Vagina (tissue), 2 donors: Measurements from ENCODE around the gene FKTN. TPM values are rescaled to one million over a fixed set of nuclear protein-coding genes. Genes with fewer than 3 reads are reported as not detected.

ENCODE experiments used
- DNase-seq, 2 donors: peaks; one replicate each; pipeline ENCODE4 v3.0.0-alpha.2; 2017; ENCODE audit errors: extremely low spot score in 2 of 2
- H3K27ac ChIP-seq: fragments of 200-600 bp; sonication (generic); one replicate; pipeline ENCODE4 v1.5.1; 2019
- H3K27me3 ChIP-seq: fragments of 200-600 bp; sonication (generic); one replicate; pipeline ENCODE4 v1.5.1; 2019
- H3K36me3 ChIP-seq, 2 donors: fragments of 200-600 bp; sonication (generic); one replicate each; pipeline ENCODE4 v1.5.1; 2017 to 2019
- H3K4me1 ChIP-seq: fragments of 200-600 bp; sonication (generic); one replicate; pipeline ENCODE4 v1.5.1; 2019
- H3K4me3 ChIP-seq, 2 donors: fragments of 200-600 bp; sonication (generic); 1 replicate in 1 of 2; 2 replicates in 1 of 2; pipeline ENCODE4 v1.5.1; 2016 to 2019
- H3K9me3 ChIP-seq: fragments of 200-600 bp; sonication (generic); one replicate; pipeline ENCODE4 v1.5.1; 2019
- CTCF ChIP-seq, 3 experiments: fragments of 450-650 bp in 2 of 3; fragments of 200-600 bp in 1 of 3; sonication (generic) in 1 of 3; IDR thresholded peaks; one replicate each; pipeline ENCODE4 v1.5.1; 2017 to 2019; ENCODE audit warnings: antibody characterized with exemption in 3 of 3, mild to moderate bottlenecking in 2 of 3, moderate library complexity in 2 of 3
- POLR2A ChIP-seq, 2 donors: fragments of 450-650 bp; IDR thresholded peaks; one replicate each; pipeline ENCODE4 v1.6.1; 2017; ENCODE audit warnings: antibody characterized with exemption in 2 of 2, mild to moderate bottlenecking in 2 of 2, moderate library complexity in 2 of 2
- POLR2AphosphoS5 ChIP-seq, 2 donors: sonication (generic); formaldehyde crosslinking; IDR thresholded peaks; one replicate each; pipeline ENCODE4 v1.9.0; 2017; ENCODE audit warnings: antibody characterized with exemption in 2 of 2, mild to moderate bottlenecking in 2 of 2, low read depth in 1 of 2; ENCODE audit not compliant: insufficient read depth in 1 of 2
- intact Hi-C: fragments of 100-400 bp; cut with DNase I; formaldehyde crosslinking; loops from one replicate; pipeline ENCODE4 v1.15.1; 2023
- total RNA-seq: library from RNA; depleted of rRNA; stranded (reverse); fragments of >200 nt; gene quantifications from one replicate; pipeline ENCODE4 v1.2.3, GENCODE V29; 2016

The FKTN gene
- total RNA-seq, 1 donor from 2014 or later = 5.9 TPM

GRCh38 chr9:105667867-105668266 is 109.9 kb downstream of the FKTN start:
- no peaks in the 10 kb centered on the region for H3K9me3 ChIP-seq
- DNase-seq = peak in 1 of 2 donors; percentile 10
- H3K36me3 ChIP-seq = no peaks in the 10 kb centered on the region
- TF ChIP-seq POLR2A (IDR thresholded peaks at IDR 0.05) (no peak), POLR2AphosphoS5 (IDR thresholded peaks at IDR 0.05; ENCODE audit: insufficient read depth in 1 of 2, low read depth in 1 of 2) (no peak), CTCF (IDR thresholded peaks at IDR 0.05) (no peak)
- H3K4me3 ChIP-seq = no peak overlapping the region
- no peaks in the 10 kb centered on the region for H3K4me1 ChIP-seq
- intact Hi-C loops = no loop called here
- H3K27me3 ChIP-seq = no peaks in the 10 kb centered on the region
- H3K27ac ChIP-seq = no peak overlapping the region

- Histone ChIP-seq H3K36me3 (no peaks in the 10 kb centered on the region), H3K9me3 (no peaks in the 10 kb centered on the region), H3K27me3 (no peaks in the 10 kb centered on the region), H3K4me1 (no peaks in the 10 kb centered on the region), H3K4me3 (no peak overlapping the region), H3K27ac (no peak overlapping the region)
- peak in 1 of 2 donors; percentile 25 for DNase-seq
- TF ChIP-seq CTCF (IDR thresholded peaks at IDR 0.05) (no peak), POLR2AphosphoS5 (IDR thresholded peaks at IDR 0.05; ENCODE audit: insufficient read depth in 1 of 2, low read depth in 1 of 2) (no peak), POLR2A (IDR thresholded peaks at IDR 0.05) (no peak)
- intact Hi-C loops = no loop called here
Observed at GRCh38 chr9:105670315-105670714, 112.4 kb downstream of the FKTN start.

GRCh38 chr9:105670775-105671174 is 112.8 kb downstream of the FKTN start:
- Histone ChIP-seq H3K36me3 (no peaks in the 10 kb centered on the region), H3K9me3 (no peaks in the 10 kb centered on the region), H3K27ac (no peak overlapping the region), H3K4me3 (no peak overlapping the region), H3K27me3 (no peaks in the 10 kb centered on the region), H3K4me1 (no peaks in the 10 kb centered on the region)
- peak in 1 of 2 donors; percentile 8 for DNase-seq
- no peak for TF ChIP-seq POLR2A (IDR thresholded peaks at IDR 0.05)
- no peak for TF ChIP-seq CTCF (IDR thresholded peaks at IDR 0.05)
- no peak for TF ChIP-seq POLR2AphosphoS5 (IDR thresholded peaks at IDR 0.05; ENCODE audit: insufficient read depth in 1 of 2, low read depth in 1 of 2)
- intact Hi-C loops = no loop called here

GRCh38 chr9:105672711-105673234 is 114.8 kb downstream of the FKTN start:
- Histone ChIP-seq H3K4me3 (no peak overlapping the region), H3K9me3 (no peaks in the 10 kb centered on the region), H3K27me3 (no peaks in the 10 kb centered on the region), H3K4me1 (no peaks in the 10 kb centered on the region), H3K27ac (no peak overlapping the region), H3K36me3 (no peaks in the 10 kb centered on the region)
- intact Hi-C loops = no loop called here
- TF ChIP-seq CTCF (IDR thresholded peaks at IDR 0.05) = no peak
- no peak for TF ChIP-seq POLR2AphosphoS5 (IDR thresholded peaks at IDR 0.05; ENCODE audit: insufficient read depth in 1 of 2, low read depth in 1 of 2)
- no peak for TF ChIP-seq POLR2A (IDR thresholded peaks at IDR 0.05)
- DNase-seq = no peak

- Histone ChIP-seq H3K36me3 (no peaks in the 10 kb centered on the region), H3K27ac (no peak overlapping the region), H3K27me3 (no peaks in the 10 kb centered on the region), H3K9me3 (no peaks in the 10 kb centered on the region), H3K4me3 (no peak overlapping the region), H3K4me1 (no peaks in the 10 kb centered on the region)
- TF ChIP-seq CTCF (IDR thresholded peaks at IDR 0.05) (no peak), POLR2A (IDR thresholded peaks at IDR 0.05) (no peak), POLR2AphosphoS5 (IDR thresholded peaks at IDR 0.05; ENCODE audit: insufficient read depth in 1 of 2, low read depth in 1 of 2) (no peak)
- intact Hi-C loops = no loop called here
- peak in 1 of 2 donors; percentile 16 for DNase-seq
Observed at GRCh38 chr9:105673850-105674387, 116.0 kb downstream of the FKTN start.
